UCSD-AML1 (cell line): ENCODE data around the gene TMEM161B.
"Not testable (repeated sequence)": the region's sequence is repeated elsewhere in the genome, so short reads cannot be mapped to it uniquely, and the experiment has no call there.

ENCODE experiments used
- DNase-seq: peaks from one replicate; lab custom pipeline; 2025; ENCODE audit not compliant: unreplicated experiment; lab: John Stamatoyannopoulos, UW

The TMEM161B gene

GRCh38 chr5:88250010-88250409 lies 18.6 kb downstream of the TMEM161B start:
- DNase-seq, result no peak

DNA sequence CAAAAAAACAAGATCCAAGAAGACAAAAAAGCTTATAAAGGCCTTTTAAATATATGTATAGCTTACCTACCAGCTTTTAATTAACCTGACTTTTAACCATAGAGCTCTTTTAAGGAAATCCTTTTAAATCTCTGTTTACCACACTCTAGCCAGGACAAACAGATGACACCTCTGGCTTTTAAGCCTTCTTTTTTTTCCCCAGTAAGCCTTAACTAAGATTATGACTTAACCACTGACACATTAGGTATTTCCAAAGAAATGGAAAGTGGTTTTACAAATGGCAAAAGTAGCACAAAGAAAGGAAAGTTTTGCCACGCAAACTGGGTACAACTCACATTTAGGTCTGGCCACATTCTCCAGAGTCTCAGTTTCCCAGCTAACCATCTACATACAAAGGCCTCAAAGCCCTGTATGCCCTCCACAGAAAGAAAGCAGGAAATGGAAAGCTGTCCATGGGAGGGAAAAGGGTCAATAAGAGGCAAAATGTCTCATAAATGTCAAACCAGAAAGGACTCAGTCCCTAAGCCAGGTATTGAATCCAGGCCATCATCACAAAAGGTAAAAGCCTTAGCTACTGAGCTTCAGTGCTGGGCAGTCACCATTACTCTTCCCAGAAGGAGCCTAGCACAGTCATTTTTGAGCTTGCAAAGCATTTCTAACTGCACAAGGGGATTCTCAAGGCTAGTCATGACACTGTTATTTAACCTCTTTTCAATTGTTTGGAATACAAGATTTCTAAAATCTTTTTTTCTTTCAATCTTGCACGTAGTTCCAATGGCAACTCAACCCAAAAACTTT lies 19.7 kb downstream of the TMEM161B start:
- no peak for DNase-seq

- no peak for DNase-seq
These were observed 20.6 kb downstream of the TMEM161B start for GRCh38 chr5:88248094-88248493.

- DNase-seq, result no peak
These were observed 22.8 kb downstream of the TMEM161B start for GRCh38 chr5:88245893-88246244.

DNA sequence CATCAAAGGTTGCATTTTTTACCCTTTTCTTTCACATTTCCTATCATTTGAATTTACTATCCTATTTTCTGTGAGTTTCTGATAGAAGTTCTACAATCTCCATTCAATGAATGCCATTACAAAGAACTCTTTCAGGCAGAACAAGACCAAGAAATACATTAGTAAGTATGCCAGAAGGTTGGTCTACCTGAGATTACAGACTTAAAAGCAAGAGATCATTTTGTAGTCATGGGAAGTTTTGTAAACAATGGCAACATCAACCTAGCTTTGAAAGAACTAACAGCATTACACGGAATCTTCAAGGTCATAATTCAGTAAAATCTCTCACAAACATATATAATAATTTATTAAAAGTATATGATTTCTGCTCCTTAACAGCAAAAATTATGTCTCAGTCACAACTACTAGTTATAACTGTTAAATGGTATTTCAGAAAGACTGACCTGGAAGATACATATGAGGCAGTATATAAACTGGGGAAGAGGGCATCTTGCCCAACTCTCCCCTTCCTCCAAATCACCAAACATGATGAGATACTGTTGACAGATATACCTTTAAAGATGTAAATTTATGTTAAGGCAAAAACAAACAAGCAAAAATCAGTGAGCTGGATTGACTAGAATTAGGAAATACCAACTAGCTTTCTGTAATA lies 23.3 kb downstream of the TMEM161B start:
- no peak for DNase-seq

- DNase-seq, result no peak
These were observed 24.0 kb downstream of the TMEM161B start for GRCh38 chr5:88244686-88245085.

- not testable (repeated sequence) for DNase-seq
These were observed 25.2 kb downstream of the TMEM161B start for GRCh38 chr5:88243493-88243892.

- no peak for DNase-seq
These were observed 29.9 kb downstream of the TMEM161B start for GRCh38 chr5:88238732-88239131.

DNA sequence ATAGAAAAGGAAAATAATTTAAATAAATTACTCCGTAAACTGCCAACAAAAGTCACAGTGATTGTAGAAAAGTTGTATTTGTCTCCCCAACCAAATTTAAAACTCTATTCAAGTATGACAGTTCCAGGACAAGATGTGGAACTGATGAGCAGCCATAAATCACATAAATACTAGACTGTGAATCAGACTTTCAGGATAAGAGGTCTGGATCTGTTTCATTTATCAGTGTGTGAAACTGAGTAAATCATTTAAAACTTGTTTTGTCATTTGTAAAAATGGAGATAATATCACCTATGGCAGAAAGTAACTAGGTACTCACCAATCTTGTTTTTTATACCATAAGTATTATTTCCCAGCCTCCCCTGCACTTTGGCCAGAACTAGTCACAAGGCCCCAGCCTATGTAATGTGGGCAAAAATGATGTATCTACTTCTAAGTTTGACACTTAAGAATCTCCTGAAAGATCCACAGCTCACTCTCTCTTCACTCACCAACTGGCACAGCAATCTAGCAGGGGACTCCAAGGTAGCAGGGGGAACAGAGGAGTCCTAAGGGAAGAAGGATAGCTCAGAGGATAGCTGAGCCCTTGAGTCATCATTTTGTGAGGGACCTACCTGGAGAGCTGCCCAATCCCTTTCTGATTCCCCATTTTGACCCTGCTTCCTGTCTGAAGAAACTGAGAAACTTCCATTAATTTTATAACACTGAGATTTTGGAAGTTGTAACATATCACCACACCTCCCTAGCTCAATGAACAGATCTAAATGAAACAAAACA lies 31.6 kb downstream of the TMEM161B start:
- no peak for DNase-seq

- no peak for DNase-seq
These were observed 32.8 kb downstream of the TMEM161B start for GRCh38 chr5:88235828-88236227.

DNA sequence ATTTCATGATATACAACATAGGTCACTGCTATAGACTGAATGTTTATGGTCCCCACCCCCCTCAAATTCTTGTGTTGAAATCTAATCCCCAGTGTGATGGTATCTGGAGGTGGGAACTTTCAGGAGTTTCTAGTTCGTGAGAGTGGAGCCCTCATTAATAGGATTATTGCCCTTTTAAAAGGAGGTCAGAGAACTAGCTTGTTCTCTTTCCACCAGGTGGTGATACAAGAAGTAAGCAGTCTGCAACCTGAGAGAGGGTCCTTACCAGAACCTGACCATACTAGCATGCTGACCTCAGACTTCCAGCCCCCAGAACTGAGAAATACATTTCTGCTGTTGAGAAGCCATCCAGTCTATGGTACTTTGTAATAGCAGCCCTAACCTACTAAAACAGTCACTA lies 33.3 kb downstream of the TMEM161B start:
- no peak for DNase-seq

GRCh38 chr5:88230546-88231066 lies 38.0 kb downstream of the TMEM161B start:
- no peak for DNase-seq

- DNase-seq, result no peak
These were observed 41.7 kb downstream of the TMEM161B start for GRCh38 chr5:88226881-88227450.

DNA sequence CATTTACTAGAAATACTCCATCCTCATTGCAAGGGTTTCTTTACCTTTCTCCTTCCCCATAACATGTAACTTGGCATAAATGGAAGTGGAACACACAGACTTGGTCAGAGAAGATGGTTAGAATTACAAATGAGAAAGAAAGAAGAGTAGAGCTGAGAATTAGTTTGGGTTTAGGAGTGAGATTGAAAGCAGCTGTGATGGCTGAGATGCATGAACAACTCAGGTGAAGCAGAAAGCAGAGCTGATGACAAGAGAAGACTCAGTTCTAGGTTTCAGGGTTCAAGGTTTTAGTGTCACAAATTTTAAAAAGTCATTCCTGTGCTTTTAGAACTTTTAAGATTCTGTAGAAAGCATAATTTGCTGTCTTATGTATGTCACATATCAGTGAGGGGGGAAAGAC lies 54.0 kb downstream of the TMEM161B start:
- no peak for DNase-seq

DNA sequence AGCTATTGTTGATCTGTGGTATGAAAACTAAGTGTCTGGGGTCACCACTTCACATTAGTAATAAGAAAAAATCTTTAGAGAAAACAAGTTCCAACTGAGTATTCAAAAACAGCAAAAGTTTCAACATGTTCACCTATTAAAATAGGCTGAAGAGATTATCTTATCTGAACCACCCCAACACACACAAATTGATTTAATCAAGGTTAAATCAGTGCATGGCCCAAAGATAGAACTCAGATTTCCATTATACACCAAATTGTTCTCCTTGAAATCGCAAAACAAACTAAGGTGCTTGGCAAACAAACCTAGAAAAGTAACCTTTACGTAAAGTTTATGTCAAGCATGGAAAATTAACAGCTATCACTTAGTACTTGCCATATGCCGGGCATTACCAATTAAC lies 61.1 kb downstream of the TMEM161B start:
- no peak for DNase-seq

GRCh38 chr5:88203981-88204750 lies 64.5 kb downstream of the TMEM161B start:
- DNase-seq, result peak; percentile 5

- DNase-seq, result no peak
These were observed 73.0 kb downstream of the TMEM161B start for GRCh38 chr5:88195636-88196035.

GRCh38 chr5:88193896-88194295 lies 74.7 kb downstream of the TMEM161B start:
- no peak for DNase-seq

GRCh38 chr5:88190106-88190834 lies 78.4 kb downstream of the TMEM161B start:
- DNase-seq, result peak; percentile 3

- DNase-seq, result not testable (repeated sequence)
These were observed 79.2 kb downstream of the TMEM161B start for GRCh38 chr5:88189484-88189883.
